Esophagus muscularis mucosa (tissue), 4 donors: ENCODE results near the gene IL1R2. TPM values are rescaled to one million over a fixed set of nuclear protein-coding genes. Genes with fewer than 3 reads are reported as not detected.

Source experiments
- DNase-seq: peaks from one replicate; pipeline ENCODE4 v3.0.0-alpha.2; 2017; ENCODE audit errors: extremely low spot score
- H3K27ac ChIP-seq, 4 donors: fragments of 200-600 bp; sonication (generic); replicated peaks in 1 of 4; 1 replicate in 3 of 4; 2 replicates in 1 of 4; pipeline ENCODE4 v1.5.1; 2016 to 2019; ENCODE audit warnings: mild to moderate bottlenecking in 1 of 4
- H3K27me3 ChIP-seq, 4 donors: fragments of 200-600 bp; sonication (generic); one replicate each; pipeline versions ENCODE4 v1.5.1 to v1.6.0; 2016 to 2019
- H3K36me3 ChIP-seq, 4 donors: fragments of 200-600 bp; sonication (generic); one replicate each; pipeline ENCODE4 v1.5.1; 2016 to 2019
- H3K4me1 ChIP-seq, 4 donors: fragments of 200-600 bp; sonication (generic); one replicate each; pipeline ENCODE4 v1.5.1; 2016 to 2019
- H3K4me3 ChIP-seq, 4 donors: fragments of 200-600 bp; sonication (generic); 1 replicate in 2 of 4; 2 replicates in 2 of 4; pipeline ENCODE4 v1.5.1; 2016 to 2019; ENCODE audit warnings: mild to moderate bottlenecking in 4 of 4, moderate library complexity in 1 of 4
- H3K9me3 ChIP-seq, 4 donors: fragments of 200-600 bp; sonication (generic); 1 replicate in 3 of 4; 2 replicates in 1 of 4; pipeline ENCODE4 v1.5.1; 2016 to 2019
- EP300 ChIP-seq: sonication (generic); formaldehyde crosslinking; IDR thresholded peaks from one replicate; pipeline ENCODE4 v1.6.1; 2017; ENCODE audit warnings: antibody characterized with exemption
- POLR2A ChIP-seq: fragments of 450-650 bp; IDR thresholded peaks from one replicate; pipeline ENCODE4 v1.6.1; 2017; ENCODE audit warnings: antibody characterized with exemption, moderate library complexity, mild to moderate bottlenecking, low read depth
- POLR2AphosphoS5 ChIP-seq, 2 donors: sonication (generic); formaldehyde crosslinking; IDR thresholded peaks; one replicate each; pipeline ENCODE4 v1.6.1; 2017; ENCODE audit warnings: antibody characterized with exemption in 2 of 2
- WGBS: methylation state at CpG from one replicate; pipeline ENCODE4 v1.1.5; 2018; 5-methylcytosine and 5-hydroxymethylcytosine counted together
- intact Hi-C: fragments of 100-400 bp; cut with DNase I; formaldehyde crosslinking; loops from one replicate; pipeline ENCODE4 v1.15.1; 2023
- total RNA-seq, 4 donors: library from RNA; depleted of rRNA; stranded (reverse); fragments of >200 nt; gene quantifications; one replicate each; pipeline versions ENCODE4 v1.1.0 to v1.2.1, GENCODE V29; 2016
- TF ChIP-seq, protein P1 (sequence below), 3 experiments: fragments of 200-600 bp in 2 of 3; fragments of 450-650 bp in 1 of 3; sonication (generic) in 2 of 3; IDR thresholded peaks; one replicate each; pipeline ENCODE4 v1.5.1; 2017 to 2019; ENCODE audit warnings: antibody characterized with exemption in 3 of 3, mild to moderate bottlenecking in 2 of 3, moderate library complexity in 1 of 3

IL1R2 gene
- total RNA-seq, 4 donors from 2014 or later = 2.5 to 56.2 (median 6.4) TPM

DNA sequence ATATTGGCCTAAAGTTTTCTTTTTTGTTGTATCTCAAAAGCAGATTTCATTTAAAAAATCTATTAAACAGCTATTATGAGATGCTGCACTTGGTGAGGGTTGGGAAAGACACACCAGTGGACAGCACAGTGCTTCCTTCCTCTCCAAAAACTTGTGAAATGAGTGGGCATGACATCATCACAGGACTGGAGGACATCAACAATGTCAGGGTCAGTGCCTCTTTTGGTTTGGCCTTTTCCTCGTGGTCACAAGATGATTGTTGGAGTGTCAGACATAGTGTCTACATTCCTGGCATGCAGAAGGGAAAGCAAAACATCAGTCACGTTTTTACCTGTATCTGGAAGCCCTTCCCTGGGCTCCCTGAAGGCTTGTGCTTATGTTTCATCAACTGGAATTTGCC lies 49.6 kb downstream of the IL1R2 start:
- DNase-seq = no peak
- TF ChIP-seq POLR2A (no peak), EP300 (peak; percentile 30), POLR2AphosphoS5 (IDR thresholded peaks at IDR 0.05) (peak; percentile 61 to 70)
- TF ChIP-seq, protein P1, sequence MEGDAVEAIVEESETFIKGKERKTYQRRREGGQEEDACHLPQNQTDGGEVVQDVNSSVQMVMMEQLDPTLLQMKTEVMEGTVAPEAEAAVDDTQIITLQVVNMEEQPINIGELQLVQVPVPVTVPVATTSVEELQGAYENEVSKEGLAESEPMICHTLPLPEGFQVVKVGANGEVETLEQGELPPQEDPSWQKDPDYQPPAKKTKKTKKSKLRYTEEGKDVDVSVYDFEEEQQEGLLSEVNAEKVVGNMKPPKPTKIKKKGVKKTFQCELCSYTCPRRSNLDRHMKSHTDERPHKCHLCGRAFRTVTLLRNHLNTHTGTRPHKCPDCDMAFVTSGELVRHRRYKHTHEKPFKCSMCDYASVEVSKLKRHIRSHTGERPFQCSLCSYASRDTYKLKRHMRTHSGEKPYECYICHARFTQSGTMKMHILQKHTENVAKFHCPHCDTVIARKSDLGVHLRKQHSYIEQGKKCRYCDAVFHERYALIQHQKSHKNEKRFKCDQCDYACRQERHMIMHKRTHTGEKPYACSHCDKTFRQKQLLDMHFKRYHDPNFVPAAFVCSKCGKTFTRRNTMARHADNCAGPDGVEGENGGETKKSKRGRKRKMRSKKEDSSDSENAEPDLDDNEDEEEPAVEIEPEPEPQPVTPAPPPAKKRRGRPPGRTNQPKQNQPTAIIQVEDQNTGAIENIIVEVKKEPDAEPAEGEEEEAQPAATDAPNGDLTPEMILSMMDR (IDR thresholded peaks at IDR 0.05) = no peak
- no peak overlapping the region for H3K4me3 ChIP-seq
- no peaks in the 10 kb centered on the region for H3K27me3 ChIP-seq
- intact Hi-C loops = no loop called here
- peaks cover 10 to 35% (median 19%) of the 10 kb centered on the region in 4 donors for H3K4me1 ChIP-seq
- no peaks in the 10 kb centered on the region for H3K36me3 ChIP-seq
- H3K9me3 ChIP-seq = no peaks in the 10 kb centered on the region
- 54% methylated on average over 2 of the region's 2 CpGs for WGBS
- H3K27ac ChIP-seq = no peak overlapping the region

DNA sequence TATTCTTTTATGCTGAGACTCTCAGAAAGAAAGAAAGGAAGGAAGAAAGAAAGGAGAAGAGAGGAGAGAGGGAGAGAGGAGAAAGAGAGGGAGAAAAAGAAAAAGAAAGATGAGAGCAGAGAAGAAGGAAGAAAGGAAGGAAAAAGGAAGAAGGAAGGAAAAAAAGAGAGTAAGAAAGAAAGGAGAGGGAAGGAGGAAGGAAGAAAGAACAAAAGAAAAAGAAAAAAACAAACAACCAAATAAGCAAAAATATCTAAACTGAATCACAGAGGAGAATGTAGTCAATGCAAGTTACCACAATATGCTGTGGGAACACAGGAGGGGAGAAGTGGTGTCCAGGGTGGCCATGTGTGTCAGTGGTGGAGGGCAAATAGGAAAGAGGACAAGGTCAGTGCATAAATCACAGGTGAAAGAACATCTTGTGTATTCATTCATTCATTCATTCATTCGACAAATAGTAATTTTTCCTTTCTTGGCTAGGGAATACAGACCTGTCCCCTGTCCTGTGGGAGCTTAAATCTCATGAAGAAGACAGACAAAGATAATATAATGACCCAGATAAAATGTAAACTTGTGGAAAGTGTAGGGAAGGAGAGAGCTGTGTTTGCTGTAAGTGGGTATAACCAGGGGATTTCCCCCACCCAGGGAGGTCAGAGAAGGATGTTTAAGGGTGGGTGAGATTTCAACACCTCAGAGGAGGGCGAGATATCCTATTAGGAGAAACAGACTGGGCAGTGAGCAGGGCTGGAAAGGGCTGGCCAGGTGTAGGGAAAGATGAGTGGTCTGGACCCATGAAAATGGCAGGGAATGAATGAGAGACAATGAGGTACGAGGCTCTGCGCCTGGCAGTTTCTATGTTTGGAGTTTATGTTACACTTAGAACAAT lies 50.7 kb downstream of the IL1R2 start:
- Histone ChIP-seq H3K27ac (no peak overlapping the region), H3K4me3 (no peak overlapping the region), H3K9me3 (no peaks in the 10 kb centered on the region), H3K4me1 (peaks cover 13 to 39% (median 18%) of the 10 kb centered on the region in 4 donors), H3K36me3 (no peaks in the 10 kb centered on the region), H3K27me3 (no peaks in the 10 kb centered on the region)
- TF ChIP-seq POLR2A (no peak), POLR2AphosphoS5 (IDR thresholded peaks at IDR 0.05) (no peak), EP300 (no peak)
- TF ChIP-seq, protein P1 (IDR thresholded peaks at IDR 0.05) = no peak
- intact Hi-C loops = no loop called here
- WGBS = 95% methylated on average over 4 of the region's 4 CpGs
- no peak for DNase-seq

DNA sequence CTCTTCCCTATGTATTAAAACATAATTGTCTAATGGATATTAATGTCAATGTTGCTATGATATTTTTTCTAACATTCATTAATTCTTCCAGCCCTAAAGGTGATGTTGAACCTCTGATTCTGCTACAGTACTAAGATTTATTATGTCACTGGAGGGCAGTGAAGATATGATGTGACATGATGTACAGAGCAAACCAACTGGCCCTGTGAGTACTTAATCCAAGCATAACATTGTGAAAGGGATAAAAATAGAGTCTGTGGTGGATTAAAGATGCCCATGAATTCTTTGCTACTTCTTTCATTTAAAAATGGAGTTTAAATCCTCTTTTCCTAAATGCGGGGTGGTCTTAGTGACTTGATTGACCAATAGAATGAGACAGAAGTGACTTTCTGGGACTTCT lies 51.8 kb downstream of the IL1R2 start:
- Histone ChIP-seq H3K36me3 (no peaks in the 10 kb centered on the region), H3K27me3 (no peaks in the 10 kb centered on the region), H3K9me3 (no peaks in the 10 kb centered on the region), H3K27ac (no peak overlapping the region), H3K4me1 (peaks cover 13 to 36% (median 18%) of the 10 kb centered on the region in 4 donors), H3K4me3 (no peak overlapping the region)
- TF ChIP-seq, protein P1 (IDR thresholded peaks at IDR 0.05) = no peak
- TF ChIP-seq EP300 (no peak), POLR2AphosphoS5 (IDR thresholded peaks at IDR 0.05) (no peak), POLR2A (no peak)
- WGBS = 93% methylated on average over 1 of the region's 1 CpG
- no peak for DNase-seq
- intact Hi-C loops = no loop called here

DNA sequence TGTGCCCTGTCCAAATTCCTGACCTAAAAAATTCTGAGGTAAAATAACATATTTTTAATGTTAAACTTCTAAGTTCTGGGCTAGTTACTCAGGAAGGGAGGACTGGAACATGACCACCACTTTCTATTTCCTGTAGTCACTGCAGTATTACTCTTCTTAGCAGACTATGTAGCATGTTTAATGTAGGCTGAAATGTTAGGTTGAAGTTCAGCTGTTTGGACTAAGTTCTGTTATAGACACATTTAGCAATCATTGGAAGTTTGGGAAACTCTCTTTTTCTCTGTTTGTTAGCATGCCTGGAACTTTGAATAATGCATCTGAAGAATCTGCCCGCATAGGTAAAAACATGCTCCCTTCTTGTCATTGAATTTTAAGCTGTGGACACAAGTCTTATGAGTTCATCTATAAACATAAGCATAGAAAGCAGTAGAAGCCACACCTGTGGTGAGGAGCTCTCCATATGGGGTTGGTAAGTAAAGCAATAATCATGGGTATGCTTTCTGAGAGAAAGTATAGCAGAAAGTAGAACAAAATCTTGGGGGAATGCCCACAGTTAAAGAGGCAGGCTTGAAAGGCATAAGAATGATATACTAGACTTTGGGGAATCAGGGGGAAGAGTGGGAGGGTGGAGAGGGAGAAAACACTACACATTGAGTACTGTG lies 52.6 kb downstream of the IL1R2 start:
- H3K27me3 ChIP-seq = no peaks in the 10 kb centered on the region
- TF ChIP-seq, protein P1 (IDR thresholded peaks at IDR 0.05) = no peak
- TF ChIP-seq EP300 (no peak), POLR2AphosphoS5 (IDR thresholded peaks at IDR 0.05) (no peak), POLR2A (no peak)
- no peak for DNase-seq
- intact Hi-C loops = no loop called here
- no peak overlapping the region for H3K4me3 ChIP-seq
- no peak overlapping the region for H3K27ac ChIP-seq
- H3K36me3 ChIP-seq = no peaks in the 10 kb centered on the region
- peaks cover 15 to 44% (median 24%) of the 10 kb centered on the region in 4 donors for H3K4me1 ChIP-seq
- no peaks in the 10 kb centered on the region for H3K9me3 ChIP-seq
- 100% methylated on average over 1 of the region's 1 CpG for WGBS
